Tibial artery (tissue), 4 donors: ENCODE results near the gene DHX8.
A peak's percentile ranks its signal among the peaks of the same experiment; 100 is the strongest.
"Not testable (repeated sequence)": the region's sequence is repeated elsewhere in the genome, so short reads cannot be mapped to it uniquely, and the experiment has no call there.

Source experiments
- DNase-seq, 2 donors: peaks; one replicate each; pipeline ENCODE4 v3.0.0-alpha.2; 2019
- H3K27ac ChIP-seq, 2 donors: fragments of 200-600 bp; sonication (generic) in 1 of 2; 1 replicate in 1 of 2; 2 replicates in 1 of 2; pipeline ENCODE4 v1.5.1; 2018 to 2019; ENCODE audit warnings: mild to moderate bottlenecking in 1 of 2
- H3K27me3 ChIP-seq, 2 donors: fragments of 200-600 bp; sonication (generic) in 1 of 2; one replicate each; pipeline versions ENCODE4 v1.5.1 to v1.6.0; 2016 to 2019
- H3K36me3 ChIP-seq, 3 donors: fragments of 200-600 bp; sonication (generic) in 2 of 3; one replicate each; pipeline ENCODE4 v1.5.1; 2016 to 2019; ENCODE audit warnings: mild to moderate bottlenecking in 2 of 3
- H3K4me1 ChIP-seq, 4 donors: fragments of 200-600 bp; sonication (generic) in 2 of 4; 1 replicate in 3 of 4; 2 replicates in 1 of 4; pipeline ENCODE4 v1.5.1; 2016 to 2019
- H3K4me3 ChIP-seq, 2 donors: fragments of 200-600 bp; sonication (generic) in 1 of 2; 1 replicate in 1 of 2; 2 replicates in 1 of 2; pipeline ENCODE4 v1.5.1; 2018 to 2019; ENCODE audit warnings: mild to moderate bottlenecking in 2 of 2
- H3K9me3 ChIP-seq, 3 donors: fragments of 200-600 bp; sonication (generic) in 1 of 3; one replicate each; pipeline ENCODE4 v1.5.1; 2016 to 2019
- CTCF ChIP-seq, 2 experiments: fragments of 200-600 bp in 1 of 2; fragments of 450-650 bp in 1 of 2; IDR thresholded peaks; one replicate each; pipeline ENCODE4 v1.5.1; 2017 to 2019; ENCODE audit warnings: antibody characterized with exemption in 2 of 2, mild to moderate bottlenecking in 1 of 2, moderate library complexity in 1 of 2
- intact Hi-C: fragments of 100-400 bp; cut with DNase I; formaldehyde crosslinking; loops from one replicate; pipeline ENCODE4 v1.15.0; 2023; ENCODE audit warnings: low total_unique reads

DHX8 gene

DNA sequence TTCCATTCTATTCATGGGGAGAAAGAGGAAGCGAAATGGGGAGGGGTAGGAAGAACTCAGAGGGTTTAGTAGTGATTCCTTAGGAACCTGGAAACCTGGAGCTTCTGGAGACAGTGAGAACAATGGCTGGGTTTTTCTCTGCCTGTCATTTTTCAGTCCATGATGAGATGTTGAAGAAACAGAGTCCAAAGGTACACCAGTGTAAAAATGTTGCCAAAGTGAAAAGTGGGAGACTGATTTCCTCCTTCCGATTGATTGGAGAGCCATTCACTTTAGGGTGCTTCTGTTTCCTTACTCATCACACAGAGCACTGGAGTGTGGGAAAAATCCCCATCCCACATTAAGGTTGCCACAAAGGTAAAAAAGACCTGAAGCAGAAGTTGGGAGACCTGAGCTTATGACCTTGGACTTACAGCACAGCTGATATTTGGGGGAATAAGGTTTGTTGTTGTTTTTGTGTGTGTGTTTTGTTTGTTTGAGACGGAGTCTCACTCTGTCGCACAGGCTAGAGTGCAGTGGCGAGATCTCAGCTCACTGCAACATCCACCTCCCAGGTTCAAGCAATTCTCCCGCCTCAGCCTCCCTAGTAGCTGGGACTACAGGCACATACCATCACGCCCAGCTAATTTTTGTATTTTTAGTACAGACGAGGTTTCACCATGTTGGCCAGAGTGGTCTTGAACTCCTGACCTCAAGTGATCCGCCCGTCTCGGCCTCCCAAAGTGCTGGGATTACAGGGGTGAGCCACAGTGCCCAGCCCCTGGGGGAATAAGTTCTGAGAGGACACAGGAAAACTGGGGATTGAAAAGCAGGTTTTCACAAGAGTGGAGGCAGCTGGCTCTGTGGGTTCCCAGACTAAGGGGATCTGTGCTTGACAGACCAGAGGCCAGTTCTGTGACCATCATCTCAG lies 1.4 kb upstream of the DHX8 start:
- Histone ChIP-seq H3K27me3 (no peaks in the 10 kb centered on the region), H3K4me3 (no peak overlapping the region), H3K36me3 (no peaks in the 10 kb centered on the region), H3K27ac (peak overlapping the region; percentile 76 to 88), H3K4me1 (peaks cover 0 to 36% (median 25%) of the 10 kb centered on the region in 4 donors), H3K9me3 (no peaks in the 10 kb centered on the region)
- TF ChIP-seq CTCF (IDR thresholded peaks at IDR 0.05) = no peak
- DNase-seq = no peak
- intact Hi-C loops = loop anchor here (1.0 kb wide), 1 partner anchor 88 kb away; no protein-coding TSS in a partner anchor

DNA sequence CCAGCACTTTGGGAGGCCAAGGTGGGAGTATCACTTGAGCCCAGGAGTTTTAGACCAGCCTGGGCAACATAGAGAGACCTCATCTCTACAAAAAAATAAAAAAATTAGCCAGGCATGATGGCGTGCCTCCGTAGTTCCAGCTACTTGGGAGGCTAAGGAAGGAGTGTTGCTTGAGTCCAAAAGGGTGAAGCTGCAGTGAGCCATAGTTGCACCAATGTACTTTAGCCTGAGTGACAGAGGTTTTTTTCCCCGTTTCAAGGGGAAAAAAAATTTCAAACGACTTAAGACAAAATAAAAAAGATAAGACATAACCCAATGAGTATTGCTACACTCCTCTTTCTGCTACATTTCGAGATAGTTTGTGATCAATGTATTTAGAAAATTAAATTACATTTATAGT lies 6.8 kb downstream of the DHX8 start:
- no peak for TF ChIP-seq CTCF (IDR thresholded peaks at IDR 0.05)
- Histone ChIP-seq H3K4me1 (peaks cover 0 to 20% (median 9%) of the 10 kb centered on the region in 4 donors), H3K9me3 (no peaks in the 10 kb centered on the region), H3K27ac (no peak overlapping the region), H3K27me3 (no peaks in the 10 kb centered on the region), H3K4me3 (no peak overlapping the region), H3K36me3 (peaks cover 55 to 62% (median 60%) of the 10 kb centered on the region in 3 donors)
- DNase-seq = no peak
- intact Hi-C loops = no loop called here

DNA sequence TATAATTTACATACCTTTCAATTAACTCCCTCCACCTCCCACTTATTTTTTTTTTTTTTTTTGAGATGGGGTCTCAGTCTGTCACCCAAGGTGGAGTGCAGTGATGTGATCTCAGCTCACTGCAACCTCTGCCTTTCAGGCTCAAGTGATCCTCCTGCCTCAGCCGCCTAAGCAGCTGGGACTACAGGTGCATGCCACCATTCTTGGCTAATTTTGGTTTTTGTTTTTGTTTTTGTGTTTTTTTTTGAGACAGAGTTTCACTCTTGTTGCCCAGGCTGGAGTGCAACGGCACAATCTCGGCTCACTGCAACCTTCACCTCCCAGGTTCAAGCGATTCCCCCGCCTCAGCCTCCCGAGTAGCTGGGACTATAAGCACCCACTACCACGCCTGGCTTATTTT lies 25.7 kb downstream of the DHX8 start:
- H3K4me1 ChIP-seq, intact Hi-C loops, H3K27me3 ChIP-seq, DNase-seq, H3K27ac ChIP-seq, H3K4me3 ChIP-seq, H3K9me3 ChIP-seq: not testable (repeated sequence)
- H3K36me3 ChIP-seq = peaks cover 75 to 95% (median 85%) of the 10 kb centered on the region in 3 donors

DNA sequence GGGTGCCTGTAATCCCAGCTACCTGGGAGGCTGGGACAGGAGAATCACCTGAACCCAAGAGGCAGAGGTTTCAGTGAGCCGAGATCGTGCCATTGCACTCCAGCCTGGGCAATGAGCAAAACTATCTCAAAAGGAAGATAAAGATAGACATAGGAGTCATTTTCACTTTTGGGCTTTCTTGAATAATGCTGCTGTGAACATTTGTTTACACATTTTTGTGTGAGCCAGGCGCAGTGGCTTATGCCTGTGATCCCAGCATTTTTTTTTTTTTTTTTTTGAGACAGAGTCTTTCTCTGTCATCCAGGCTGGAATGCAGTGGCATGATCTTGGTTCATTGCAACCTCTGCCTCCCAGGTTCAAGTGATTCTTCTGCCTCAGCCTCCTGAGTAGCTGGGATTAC lies 27.4 kb downstream of the DHX8 start:
- H3K27me3 ChIP-seq, H3K9me3 ChIP-seq, H3K27ac ChIP-seq, intact Hi-C loops, DNase-seq, H3K4me3 ChIP-seq: not testable (repeated sequence)
- Histone ChIP-seq H3K36me3 (peaks cover 57 to 85% (median 75%) of the 10 kb centered on the region in 3 donors), H3K4me1 (peaks cover 0 to 16% (median 4%) of the 10 kb centered on the region in 4 donors)

GRCh38 chr17:43515656-43516055 lies 31.9 kb downstream of the DHX8 start:
- no peaks in the 10 kb centered on the region for H3K9me3 ChIP-seq
- H3K4me3 ChIP-seq = no peak overlapping the region
- peaks cover 57 to 85% (median 73%) of the 10 kb centered on the region in 3 donors for H3K36me3 ChIP-seq
- peaks cover 0 to 29% (median 4%) of the 10 kb centered on the region in 4 donors for H3K4me1 ChIP-seq
- no peak for TF ChIP-seq CTCF (IDR thresholded peaks at IDR 0.05)
- H3K27ac ChIP-seq = peak overlapping the region in 1 of 2 donors; percentile 39
- DNase-seq = peak in 1 of 2 donors; percentile 2
- no peaks in the 10 kb centered on the region for H3K27me3 ChIP-seq
- intact Hi-C loops = no loop called here

DNA sequence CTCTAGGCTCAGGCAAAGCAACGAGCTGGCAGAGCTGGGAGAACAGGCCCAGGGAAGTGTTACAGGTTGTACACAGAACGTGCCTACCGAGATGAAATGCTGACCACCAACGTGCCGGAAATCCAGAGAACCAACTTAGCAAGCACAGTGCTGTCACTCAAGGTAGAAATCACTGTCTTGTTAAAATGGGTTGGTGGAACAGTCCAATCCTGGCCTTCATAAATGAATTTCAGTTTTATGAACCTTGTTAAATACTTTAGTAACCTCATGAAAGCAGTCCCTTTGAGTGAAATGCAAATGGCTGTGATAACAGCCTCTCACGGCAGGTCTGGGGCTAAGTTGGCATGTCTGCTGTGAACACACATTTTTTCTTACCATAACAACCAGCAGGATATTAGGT lies 33.4 kb downstream of the DHX8 start:
- H3K4me1 ChIP-seq = peaks cover 0 to 29% (median 4%) of the 10 kb centered on the region in 4 donors
- H3K36me3 ChIP-seq = peaks cover 68 to 87% (median 78%) of the 10 kb centered on the region in 3 donors
- peak in 1 of 2 donors; percentile 17 for DNase-seq
- no peaks in the 10 kb centered on the region for H3K27me3 ChIP-seq
- no peak for TF ChIP-seq CTCF (IDR thresholded peaks at IDR 0.05)
- intact Hi-C loops = no loop called here
- peak overlapping the region in 1 of 2 donors; percentile 8 for H3K27ac ChIP-seq
- H3K4me3 ChIP-seq = no peak overlapping the region
- H3K9me3 ChIP-seq = no peaks in the 10 kb centered on the region
